ENCODE measurements around the gene ELP5. TPM values are rescaled to one million over a fixed set of nuclear protein-coding genes. Genes with fewer than 3 reads are reported as not detected.

Gene ELP5
- total RNA-seq, 1 donor from 2014 or later, result 35.0 TPM

DNA sequence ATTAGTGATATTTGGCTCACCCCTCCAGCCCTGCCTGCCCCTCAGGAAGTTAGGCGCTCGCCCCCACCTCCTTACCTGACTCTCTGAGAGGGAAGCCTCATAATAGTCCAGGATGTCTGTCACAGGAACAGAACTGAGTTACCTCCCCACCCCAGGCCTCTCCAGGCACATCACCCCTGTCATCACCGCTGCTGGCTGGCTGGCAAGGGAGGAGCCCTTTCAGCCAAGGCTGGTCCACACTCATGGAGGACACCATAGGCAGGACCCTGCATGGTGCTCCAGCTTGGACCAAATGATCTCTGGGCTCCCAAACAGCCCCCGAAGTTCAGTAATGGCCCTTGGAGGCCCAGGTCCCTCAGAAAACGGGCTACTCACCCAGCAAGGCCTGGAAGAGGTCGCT is 33.8 kb upstream of the ELP5 start:
- Histone ChIP-seq H3K27ac (peak overlapping the region; percentile 74), H3K9me3 (no peaks in the 10 kb centered on the region), H3K4me3 (peak overlapping the region; percentile 51), H3K4me1 (peaks cover 59% of the 10 kb centered on the region), H3K27me3 (no peaks in the 10 kb centered on the region), H3K36me3 (peaks cover 19% of the 10 kb centered on the region)
- TF ChIP-seq, protein P1, sequence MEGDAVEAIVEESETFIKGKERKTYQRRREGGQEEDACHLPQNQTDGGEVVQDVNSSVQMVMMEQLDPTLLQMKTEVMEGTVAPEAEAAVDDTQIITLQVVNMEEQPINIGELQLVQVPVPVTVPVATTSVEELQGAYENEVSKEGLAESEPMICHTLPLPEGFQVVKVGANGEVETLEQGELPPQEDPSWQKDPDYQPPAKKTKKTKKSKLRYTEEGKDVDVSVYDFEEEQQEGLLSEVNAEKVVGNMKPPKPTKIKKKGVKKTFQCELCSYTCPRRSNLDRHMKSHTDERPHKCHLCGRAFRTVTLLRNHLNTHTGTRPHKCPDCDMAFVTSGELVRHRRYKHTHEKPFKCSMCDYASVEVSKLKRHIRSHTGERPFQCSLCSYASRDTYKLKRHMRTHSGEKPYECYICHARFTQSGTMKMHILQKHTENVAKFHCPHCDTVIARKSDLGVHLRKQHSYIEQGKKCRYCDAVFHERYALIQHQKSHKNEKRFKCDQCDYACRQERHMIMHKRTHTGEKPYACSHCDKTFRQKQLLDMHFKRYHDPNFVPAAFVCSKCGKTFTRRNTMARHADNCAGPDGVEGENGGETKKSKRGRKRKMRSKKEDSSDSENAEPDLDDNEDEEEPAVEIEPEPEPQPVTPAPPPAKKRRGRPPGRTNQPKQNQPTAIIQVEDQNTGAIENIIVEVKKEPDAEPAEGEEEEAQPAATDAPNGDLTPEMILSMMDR (IDR thresholded peaks at IDR 0.05), result no peak
- no peak for DNase-seq
- ATAC-seq, result no peak
- intact Hi-C loops (cut with DNase I), result no loop called here

DNA sequence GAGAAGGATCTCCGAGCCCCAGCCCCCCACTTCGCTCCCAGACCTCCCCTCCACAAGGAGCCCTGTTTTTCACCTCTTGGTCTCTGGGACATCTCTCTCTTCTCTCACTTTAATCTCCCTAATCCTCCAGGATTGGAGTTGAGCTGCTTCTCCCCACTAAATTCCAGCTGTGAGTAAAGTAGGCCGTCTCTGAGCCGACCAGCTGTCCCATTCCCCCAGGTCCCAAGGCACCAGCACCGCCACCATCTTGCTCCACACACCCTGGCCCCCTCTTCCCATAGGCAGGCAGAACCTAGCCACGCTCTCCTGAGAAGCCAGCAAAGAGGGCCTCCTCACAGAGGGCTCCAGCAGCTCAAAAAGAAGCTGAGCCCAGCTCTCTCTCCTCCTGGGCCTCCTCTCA is 33.3 kb upstream of the ELP5 start:
- ATAC-seq, result no peak
- H3K9me3 ChIP-seq, result no peaks in the 10 kb centered on the region
- DNase-seq, result no peak
- TF ChIP-seq, protein P1 (IDR thresholded peaks at IDR 0.05), result no peak
- no peaks in the 10 kb centered on the region for H3K27me3 ChIP-seq
- intact Hi-C loops (cut with DNase I), result no loop called here
- peaks cover 25% of the 10 kb centered on the region for H3K36me3 ChIP-seq
- no peak overlapping the region for H3K27ac ChIP-seq
- H3K4me3 ChIP-seq, result no peak overlapping the region
- peaks cover 59% of the 10 kb centered on the region for H3K4me1 ChIP-seq

DNA sequence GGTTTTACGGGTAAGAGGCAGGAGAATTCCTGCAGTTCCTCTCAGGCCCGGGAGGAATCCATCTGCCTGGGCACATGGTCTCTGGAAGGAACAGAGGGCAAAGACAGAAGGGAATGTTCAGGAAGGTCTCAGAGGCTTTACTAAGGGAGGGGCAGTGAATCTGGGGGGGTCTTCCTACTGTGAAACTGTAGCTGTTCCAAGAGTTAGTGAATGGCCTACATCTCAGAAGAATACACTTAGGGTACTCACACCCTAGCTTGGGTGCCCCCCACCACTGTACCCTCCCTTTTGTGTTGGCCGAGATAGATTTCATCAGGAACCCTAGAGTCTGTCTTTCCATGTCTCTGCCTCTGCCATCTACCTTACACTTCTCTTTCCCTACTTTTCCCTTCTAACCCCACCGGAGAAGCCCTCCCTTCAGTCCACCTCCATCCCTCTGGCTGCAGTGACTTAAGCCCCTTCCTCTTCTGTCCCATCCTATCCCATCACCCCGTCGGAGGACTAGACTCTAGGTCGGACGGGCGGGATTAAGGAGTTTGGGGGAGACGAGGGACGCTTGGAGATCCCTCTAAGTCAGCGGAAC is 32.7 kb upstream of the ELP5 start:
- DNase-seq, result no peak
- intact Hi-C loops (cut with DNase I), result no loop called here
- no peaks in the 10 kb centered on the region for H3K27me3 ChIP-seq
- peak overlapping the region; percentile 95 for H3K27ac ChIP-seq
- ATAC-seq, result no peak
- H3K4me1 ChIP-seq, result peaks cover 59% of the 10 kb centered on the region
- TF ChIP-seq, protein P1 (IDR thresholded peaks at IDR 0.05), result no peak
- no peaks in the 10 kb centered on the region for H3K9me3 ChIP-seq
- H3K36me3 ChIP-seq, result peaks cover 30% of the 10 kb centered on the region
- peak overlapping the region; percentile 98 for H3K4me3 ChIP-seq

DNA sequence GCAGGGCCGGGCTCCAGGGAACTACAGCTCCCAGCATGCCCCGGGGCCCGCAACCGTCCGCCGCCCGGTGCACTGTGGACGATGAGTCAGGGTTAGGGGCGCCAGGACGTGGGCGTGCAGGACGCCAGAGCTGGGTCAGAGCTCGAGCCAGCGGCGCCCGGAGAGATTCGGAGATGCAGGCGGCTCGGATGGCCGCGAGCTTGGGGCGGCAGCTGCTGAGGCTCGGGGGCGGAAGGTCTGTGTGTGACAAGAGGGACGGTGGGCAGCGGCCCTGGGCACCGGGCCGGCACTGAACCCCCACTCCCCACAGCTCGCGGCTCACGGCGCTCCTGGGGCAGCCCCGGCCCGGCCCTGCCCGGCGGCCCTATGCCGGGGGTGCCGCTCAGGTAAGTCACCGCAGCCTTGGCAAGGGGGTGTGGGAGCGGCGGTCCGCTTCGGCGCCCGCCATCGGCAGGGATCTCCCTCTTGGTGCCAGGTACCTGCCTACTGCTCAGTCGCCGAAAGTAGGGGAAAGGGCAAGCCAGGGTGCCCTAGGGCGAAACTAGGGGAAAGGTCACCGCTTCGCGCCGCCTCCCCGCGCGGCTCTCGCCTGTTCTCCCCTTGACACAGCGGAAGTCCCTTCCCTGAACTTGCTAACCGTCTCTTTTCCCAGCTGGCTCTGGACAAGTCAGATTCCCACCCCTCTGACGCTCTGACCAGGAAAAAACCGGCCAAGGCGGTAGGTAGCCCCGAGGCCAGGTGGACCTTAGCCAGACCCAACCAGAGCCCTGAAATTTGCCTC is 32.0 kb upstream of the ELP5 start, which contains the start of the genes ACADVL and DLG4:
Gene ACADVL (plus strand): TSS at position 127 of the 781 bp plus-strand sequence. CDS start 47 bp downstream, at position 174.
Gene DLG4 (minus strand): TSS at position 25 of the 781 bp plus-strand sequence.
- DNase-seq (peak; percentile 95), ATAC-seq (peak; percentile 86)
- no peaks in the 10 kb centered on the region for H3K27me3 ChIP-seq
- peak within 1 kb of the TSS; percentile 98 for H3K4me3 ChIP-seq
- TF ChIP-seq, protein P1 (IDR thresholded peaks at IDR 0.05), result no peak
- peaks cover 37% of the 10 kb centered on the region for H3K36me3 ChIP-seq
- no peaks in the 10 kb centered on the region for H3K9me3 ChIP-seq
- peaks cover 53% of the 10 kb centered on the region for H3K4me1 ChIP-seq
- H3K27ac ChIP-seq, result peak within 1 kb of the TSS; percentile 95
- intact Hi-C loops (cut with DNase I), result no loop called here

DNA sequence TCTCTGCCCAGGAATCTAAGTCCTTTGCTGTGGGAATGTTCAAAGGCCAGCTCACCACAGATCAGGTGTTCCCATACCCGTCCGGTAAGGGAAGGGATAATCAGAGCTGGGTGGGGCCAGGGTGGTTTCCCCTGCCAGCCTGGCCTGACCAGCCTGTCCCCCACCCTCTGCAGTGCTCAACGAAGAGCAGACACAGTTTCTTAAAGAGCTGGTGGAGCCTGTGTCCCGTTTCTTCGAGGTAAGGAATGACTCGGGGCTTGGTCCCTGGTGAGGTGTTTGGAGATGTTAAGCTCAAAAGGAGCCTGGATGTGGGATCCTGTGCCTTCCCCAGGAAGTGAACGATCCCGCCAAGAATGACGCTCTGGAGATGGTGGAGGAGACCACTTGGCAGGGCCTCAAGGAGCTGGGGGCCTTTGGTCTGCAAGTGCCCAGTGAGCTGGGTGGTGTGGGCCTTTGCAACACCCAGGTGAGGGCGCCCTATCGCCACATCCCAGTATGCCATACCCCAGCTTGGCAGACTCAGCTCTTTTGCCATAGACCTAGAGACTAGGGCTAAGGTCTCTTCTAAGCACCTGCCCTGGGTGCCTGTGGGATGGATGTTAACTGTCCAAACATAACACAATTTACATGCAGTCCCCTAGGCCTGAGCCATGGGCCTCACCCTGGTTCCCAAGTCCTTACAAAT is 31.3 kb upstream of the ELP5 start:
- ATAC-seq, result peak; percentile 52
- Histone ChIP-seq H3K9me3 (no peaks in the 10 kb centered on the region), H3K4me3 (peak overlapping the region; percentile 98), H3K4me1 (peaks cover 46% of the 10 kb centered on the region), H3K27ac (peak overlapping the region; percentile 95), H3K36me3 (peaks cover 45% of the 10 kb centered on the region), H3K27me3 (no peaks in the 10 kb centered on the region)
- TF ChIP-seq, protein P1 (IDR thresholded peaks at IDR 0.05), result peak; percentile 49
- intact Hi-C loops (cut with DNase I), result no loop called here
- DNase-seq, result peak; percentile 84

All from upper lobe of right lung (tissue), 1 donor.